Keratinocyte (primary cell): Measurements from ENCODE around the gene EXO5. TPM values are rescaled to one million over a fixed set of nuclear protein-coding genes. Genes with fewer than 3 reads are reported as not detected.
A peak's percentile ranks its signal among the peaks of the same experiment; 100 is the strongest.

Experiments used
- DNase-seq: peaks from one replicate; pipeline ENCODE4 v3.0.0-alpha.2; 2011; ENCODE audit warnings: low read depth, missing footprints, low spot score
- FAIRE-seq: peaks from 2 replicates; lab custom pipeline; 2011; peaks lifted over from hg19 to GRCh38; lab: Jason Lieb, UNC
- H2AFZ ChIP-seq: 2 replicates; pipeline ENCODE4 v1.6.0; 2012; ENCODE audit warnings: low read length, control low read depth, inconsistent platforms; ENCODE audit not compliant: control insufficient read depth
- H3K27ac ChIP-seq: 2 replicates; pipeline ENCODE4 v1.5.1; 2011; ENCODE audit warnings: low read length; ENCODE audit not compliant: control insufficient read depth, insufficient read depth
- H3K27me3 ChIP-seq: 3 replicates; pipeline ENCODE4 v1.6.0; 2011; ENCODE audit warnings: low read length; ENCODE audit not compliant: control insufficient read depth, insufficient read depth; ENCODE audit errors: extremely low read depth
- H3K36me3 ChIP-seq, 2 experiments: 2 replicates in 1 of 2; 3 replicates in 1 of 2; pipeline ENCODE4 v1.5.1; 2011; ENCODE audit warnings: low read length in 2 of 2, mild to moderate bottlenecking in 1 of 2; ENCODE audit not compliant: control insufficient read depth in 2 of 2, insufficient read depth in 2 of 2; ENCODE audit errors: extremely low read depth in 1 of 2
- H3K4me1 ChIP-seq: 3 replicates; pipeline ENCODE4 v1.5.1; 2011; ENCODE audit warnings: low read length; ENCODE audit not compliant: control insufficient read depth, insufficient read depth; ENCODE audit errors: extremely low read depth
- H3K4me2 ChIP-seq: 3 replicates; pipeline ENCODE4 v1.6.0; 2011; ENCODE audit warnings: low read depth, low read length; ENCODE audit not compliant: control insufficient read depth, insufficient read depth; ENCODE audit errors: extremely low read depth
- H3K4me3 ChIP-seq, 3 experiments: fragments of 200-600 bp in 1 of 3; sonication (generic) in 1 of 3; 2 replicates in 2 of 3; 3 replicates in 1 of 3; pipeline ENCODE4 v1.5.1; 2011 to 2016; ENCODE audit warnings: low read length in 3 of 3, mild to moderate bottlenecking in 3 of 3, control low read depth in 2 of 3, inconsistent platforms in 1 of 3, low read depth in 1 of 3, mixed read lengths in 1 of 3, mixed run types in 1 of 3, moderate library complexity in 1 of 3; ENCODE audit not compliant: control insufficient read depth in 2 of 3, insufficient read depth in 2 of 3; ENCODE audit errors: extremely low read depth in 1 of 3
- H3K79me2 ChIP-seq: 2 replicates; pipeline ENCODE4 v1.6.0; 2012; ENCODE audit warnings: low read length; ENCODE audit not compliant: control insufficient read depth, insufficient read depth
- H3K9ac ChIP-seq: 3 replicates; pipeline ENCODE4 v1.6.0; 2011; ENCODE audit warnings: low read length; ENCODE audit not compliant: control insufficient read depth, insufficient read depth; ENCODE audit errors: extremely low read depth
- H3K9me1 ChIP-seq: 3 replicates; pipeline ENCODE4 v1.6.0; 2011; ENCODE audit warnings: low read length; ENCODE audit not compliant: control insufficient read depth, insufficient read depth; ENCODE audit errors: extremely low read depth
- H3K9me3 ChIP-seq: 2 replicates; pipeline ENCODE4 v1.5.1; 2012; ENCODE audit warnings: low read depth, low read length; ENCODE audit not compliant: control insufficient read depth
- H4K20me1 ChIP-seq: 3 replicates; pipeline ENCODE4 v1.6.0; 2011; ENCODE audit warnings: low read length; ENCODE audit not compliant: control insufficient read depth, insufficient read depth; ENCODE audit errors: extremely low read depth
- CTCF ChIP-seq, 3 experiments: IDR thresholded peaks in 1 of 3; conservative IDR thresholded peaks in 1 of 3; optimal IDR thresholded peaks in 1 of 3; 2 replicates in 2 of 3; 3 replicates in 1 of 3; pipeline versions ENCODE3 to v1.5.1; 2011; ENCODE audit warnings: low read length in 3 of 3, mild to moderate bottlenecking in 3 of 3, moderate library complexity in 2 of 3, control low read depth in 1 of 3, inconsistent platforms in 1 of 3; ENCODE audit not compliant: insufficient read depth in 2 of 3; ENCODE audit errors: extremely low read depth in 1 of 3
- EZH2 ChIP-seq: IDR thresholded peaks from one replicate; pipeline ENCODE4 v1.6.1; 2012; ENCODE audit warnings: inconsistent platforms, mild to moderate bottlenecking, low read length, moderate library complexity
- dilution Hi-C: fragments of 300-500 bp; cut with MboI; formaldehyde crosslinking; loops from one replicate; pipeline ENCODE4 v1.7.0; 2020; ENCODE audit warnings: low sequenced_read_pairs; ENCODE audit not compliant: extremely low pct_ligation_motif_present
- polyA plus RNA-seq, 5 experiments: library from polyadenylated mRNA; depleted of rRNA in 3 of 5; stranded (reverse) in 3 of 5; stranded (forward) in 1 of 5; unstranded in 1 of 5; fragments of >200 nt; gene quantifications; 1 replicate in 1 of 5; 2 replicates in 3 of 5; 3 replicates in 1 of 5; pipeline versions ENCODE4 v1.2.1 to v1.2.3, GENCODE V29; 2011 to 2012; ENCODE audit warnings: missing spikeins in 2 of 5, low read depth in 1 of 5, low replicate concordance in 1 of 5

Gene EXO5
- polyA plus RNA-seq, 1 donor (not counting 4 experiments of a cell fraction or from before 2014, with no cell fraction given) = 8.6 TPM

GRCh38 chr1:40476924-40477677 is 31.5 kb upstream of the EXO5 start, which contains the start of gene ZFP69:
Gene ZFP69, plus strand, starts transcription at chr1:40477290. Its CDS starts 2,072 bp downstream, at chr1:40479362.
- H3K4me1 ChIP-seq = peaks cover 4% of the 10 kb centered on the region
- no peak for FAIRE-seq
- no peaks in the 10 kb centered on the region for H3K36me3 ChIP-seq
- H4K20me1 ChIP-seq = no peaks in the 10 kb centered on the region
- TF ChIP-seq EZH2 (no peak), CTCF (optimal IDR thresholded peaks at IDR 0.05 in 1 of 3, IDR thresholded peaks at IDR 0.05 in 1 of 3, conservative IDR thresholded peaks at IDR 0.05 in 1 of 3; ENCODE audit: extremely low read depth in 1 of 3, insufficient read depth in 2 of 3, low read length in 3 of 3) (no peak)
- peak within 1 kb of the TSS; percentile 63 to 88 (median 71) for H3K4me3 ChIP-seq
- dilution Hi-C loops = no loop called here
- H3K9me3 ChIP-seq = peaks cover 4% of the 10 kb centered on the region
- H3K79me2 ChIP-seq = no peaks in the 10 kb centered on the region
- peak within 1 kb of the TSS; percentile 53 for H3K9ac ChIP-seq
- peak within 1 kb of the TSS; percentile 91 for H3K4me2 ChIP-seq
- no peak within 1 kb of the TSS for H3K27ac ChIP-seq
- H3K9me1 ChIP-seq = no peaks in the 10 kb centered on the region
- no peak for DNase-seq
- H2AFZ ChIP-seq = peak within 1 kb of the TSS; percentile 97
- no peaks in the 10 kb centered on the region for H3K27me3 ChIP-seq

GRCh38 chr1:40477678-40478053 is 30.9 kb upstream of the EXO5 start:
- H3K4me2 ChIP-seq = peak overlapping the region; percentile 91
- dilution Hi-C loops = no loop called here
- no peaks in the 10 kb centered on the region for H3K79me2 ChIP-seq
- no peaks in the 10 kb centered on the region for H3K9me1 ChIP-seq
- peaks cover 4% of the 10 kb centered on the region for H3K9me3 ChIP-seq
- H3K4me3 ChIP-seq = peak overlapping the region; percentile 63 to 88 (median 71)
- no peaks in the 10 kb centered on the region for H3K27me3 ChIP-seq
- peaks cover 4% of the 10 kb centered on the region for H3K4me1 ChIP-seq
- TF ChIP-seq EZH2 = no peak
- TF ChIP-seq CTCF (optimal IDR thresholded peaks at IDR 0.05 in 1 of 3, IDR thresholded peaks at IDR 0.05 in 1 of 3, conservative IDR thresholded peaks at IDR 0.05 in 1 of 3; ENCODE audit: extremely low read depth in 1 of 3, insufficient read depth in 2 of 3, low read length in 3 of 3) = no peak
- FAIRE-seq = peak; percentile 32
- H3K36me3 ChIP-seq = no peaks in the 10 kb centered on the region
- peak overlapping the region; percentile 53 for H3K9ac ChIP-seq
- no peaks in the 10 kb centered on the region for H4K20me1 ChIP-seq
- H3K27ac ChIP-seq = no peak overlapping the region
- peak overlapping the region; percentile 97 for H2AFZ ChIP-seq
- no peak for DNase-seq
